ENCODE measurements around the gene USO1.

GRCh38 chr4:75860606-75861005, 136.2 kb downstream of the USO1 start:
- TF ChIP-seq CSRNP3 (CRISPR knock-in tag; IDR thresholded peaks at IDR 0.05): no peak
- no peak for TF ChIP-seq POU6F1 (CRISPR knock-in tag; IDR thresholded peaks at IDR 0.05; ENCODE audit: borderline replicate concordance, low read depth)
- TF ChIP-seq PATZ1 (CRISPR knock-in tag; IDR thresholded peaks at IDR 0.05; ENCODE audit: borderline replicate concordance): no peak
- TF ChIP-seq CREB5 (CRISPR knock-in tag; IDR thresholded peaks at IDR 0.05; ENCODE audit: low read depth): no peak
- no peak for TF ChIP-seq CSDC2 (CRISPR knock-in tag; IDR thresholded peaks at IDR 0.05)
- no peak for TF ChIP-seq ARNTL (CRISPR knock-in tag; IDR thresholded peaks at IDR 0.05; ENCODE audit: borderline replicate concordance, low read depth)
- TF ChIP-seq TSHZ2 (CRISPR knock-in tag; IDR thresholded peaks at IDR 0.05): no peak
- TF ChIP-seq ZFP30 (CRISPR knock-in tag; IDR thresholded peaks at IDR 0.05): no peak
- TF ChIP-seq TCF4 (CRISPR knock-in tag; IDR thresholded peaks at IDR 0.05; ENCODE audit: borderline replicate concordance): no peak
- TF ChIP-seq SNAI2 (CRISPR knock-in tag; IDR thresholded peaks at IDR 0.05): no peak
- no peak for TF ChIP-seq RARB (CRISPR knock-in tag; IDR thresholded peaks at IDR 0.05)
